ENCODE measurements around the gene ESR1. TPM values are rescaled to one million over a fixed set of nuclear protein-coding genes. Genes with fewer than 3 reads are reported as not detected.
"Not testable (repeated sequence)": the region's sequence is repeated elsewhere in the genome, so short reads cannot be mapped to it uniquely, and the experiment has no call there.

Gene ESR1
- total RNA-seq, 1 donor from 2014 or later: 17.5 TPM

DNA sequence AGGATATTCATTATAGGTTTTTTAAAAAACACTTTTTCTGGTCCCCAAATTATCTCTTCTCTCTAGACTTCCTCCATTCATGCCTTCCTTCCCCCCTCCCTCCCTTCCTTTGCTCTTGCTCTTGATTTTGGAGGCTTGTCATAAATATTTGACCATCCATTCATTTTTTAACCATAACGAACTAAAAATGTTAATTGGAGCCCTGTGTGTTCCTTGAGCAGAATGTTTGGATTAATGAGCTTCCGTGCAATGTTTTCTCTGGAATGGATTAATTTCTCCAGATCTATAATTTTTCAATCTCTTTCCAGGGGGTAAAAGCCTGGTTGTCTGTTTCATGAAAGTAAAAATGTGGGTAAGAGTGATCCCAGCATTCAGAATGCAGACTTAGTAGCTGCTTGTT is 155.5 kb downstream of the ESR1 start:
- peaks cover 6% of the 10 kb centered on the region for H3K9me3 Mint-ChIP-seq
- intact Hi-C loops (cut with micrococcal nuclease): no loop called here
- H3K27ac Mint-ChIP-seq: no peak overlapping the region
- TF ChIP-seq, protein P1, sequence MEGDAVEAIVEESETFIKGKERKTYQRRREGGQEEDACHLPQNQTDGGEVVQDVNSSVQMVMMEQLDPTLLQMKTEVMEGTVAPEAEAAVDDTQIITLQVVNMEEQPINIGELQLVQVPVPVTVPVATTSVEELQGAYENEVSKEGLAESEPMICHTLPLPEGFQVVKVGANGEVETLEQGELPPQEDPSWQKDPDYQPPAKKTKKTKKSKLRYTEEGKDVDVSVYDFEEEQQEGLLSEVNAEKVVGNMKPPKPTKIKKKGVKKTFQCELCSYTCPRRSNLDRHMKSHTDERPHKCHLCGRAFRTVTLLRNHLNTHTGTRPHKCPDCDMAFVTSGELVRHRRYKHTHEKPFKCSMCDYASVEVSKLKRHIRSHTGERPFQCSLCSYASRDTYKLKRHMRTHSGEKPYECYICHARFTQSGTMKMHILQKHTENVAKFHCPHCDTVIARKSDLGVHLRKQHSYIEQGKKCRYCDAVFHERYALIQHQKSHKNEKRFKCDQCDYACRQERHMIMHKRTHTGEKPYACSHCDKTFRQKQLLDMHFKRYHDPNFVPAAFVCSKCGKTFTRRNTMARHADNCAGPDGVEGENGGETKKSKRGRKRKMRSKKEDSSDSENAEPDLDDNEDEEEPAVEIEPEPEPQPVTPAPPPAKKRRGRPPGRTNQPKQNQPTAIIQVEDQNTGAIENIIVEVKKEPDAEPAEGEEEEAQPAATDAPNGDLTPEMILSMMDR (IDR thresholded peaks at IDR 0.05): no peak
- H3K4me1 Mint-ChIP-seq: no peaks in the 10 kb centered on the region
- POLR2A ChIA-PET: no interaction called here
- DNase-seq (no peak), ATAC-seq (ENCODE audit: low read depth) (no peak)
- no peak overlapping the region for H3K4me3 Mint-ChIP-seq
- H3K36me3 Mint-ChIP-seq (ENCODE audit: low read depth): no peaks in the 10 kb centered on the region
- H3K27me3 Mint-ChIP-seq: no peaks in the 10 kb centered on the region
- CTCF ChIA-PET: no interaction called here

DNA sequence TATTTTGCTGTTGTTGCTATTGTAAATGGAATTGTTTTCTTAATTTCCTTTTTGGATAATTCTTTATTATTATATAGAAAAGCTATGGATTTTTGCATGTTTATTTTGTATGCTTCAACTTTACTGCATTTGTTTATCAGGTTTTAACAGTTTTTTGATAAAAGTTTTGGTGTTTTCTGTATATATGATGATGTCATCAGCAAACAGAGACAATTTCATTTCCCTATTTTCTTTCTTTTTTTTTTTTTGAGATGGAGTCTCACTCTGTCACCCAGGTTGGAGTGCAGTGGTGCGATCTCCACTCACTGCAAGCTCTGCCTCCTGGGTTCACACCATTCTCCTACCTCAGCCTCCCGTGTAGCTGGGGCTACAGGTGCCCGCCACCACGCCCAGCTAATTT is 156.9 kb downstream of the ESR1 start:
- H3K36me3 Mint-ChIP-seq (ENCODE audit: low read depth); H3K4me3 Mint-ChIP-seq; H3K27me3 Mint-ChIP-seq; POLR2A ChIA-PET; intact Hi-C loops (cut with micrococcal nuclease); CTCF ChIA-PET; DNase-seq; H3K27ac Mint-ChIP-seq; H3K4me1 Mint-ChIP-seq; ATAC-seq (ENCODE audit: low read depth): not testable (repeated sequence)
- H3K9me3 Mint-ChIP-seq: peaks cover 11% of the 10 kb centered on the region

- Mint-ChIP-seq H3K9me3 (no peaks in the 10 kb centered on the region), H3K36me3 (ENCODE audit: low read depth) (no peaks in the 10 kb centered on the region), H3K27ac (no peak overlapping the region), H3K27me3 (no peaks in the 10 kb centered on the region), H3K4me1 (no peaks in the 10 kb centered on the region), H3K4me3 (no peak overlapping the region)
- intact Hi-C loops (cut with micrococcal nuclease): no loop called here
- ChIA-PET POLR2A (no interaction called here), CTCF (no interaction called here)
- DNase-seq: no peak
- ATAC-seq (ENCODE audit: low read depth): no peak
- TF ChIP-seq, protein P1 (IDR thresholded peaks at IDR 0.05): no peak
Measured at GRCh38 chr6:151974061-151974617, 166.7 kb downstream of the ESR1 start.

DNA sequence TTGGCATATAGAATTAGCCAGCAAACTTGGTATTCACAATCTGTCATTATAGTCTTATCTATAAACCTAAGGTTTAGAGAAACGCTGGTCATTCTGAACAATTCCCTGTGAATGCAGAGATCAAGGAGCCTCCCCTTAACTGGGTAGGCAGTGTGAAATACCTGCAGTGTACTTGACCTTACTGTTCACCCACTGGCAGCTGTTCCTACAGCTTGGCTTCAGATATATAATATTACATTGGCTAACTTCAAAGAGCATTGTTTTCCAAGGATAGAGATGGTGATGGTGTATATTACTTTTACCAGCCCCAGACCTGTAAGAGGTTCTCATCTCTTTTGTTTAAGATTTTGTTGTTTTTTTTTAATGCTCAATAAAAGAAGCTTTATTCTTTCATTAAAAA is 168.3 kb downstream of the ESR1 start:
- no peaks in the 10 kb centered on the region for H3K36me3 Mint-ChIP-seq (ENCODE audit: low read depth)
- no peak overlapping the region for H3K4me3 Mint-ChIP-seq
- CTCF ChIA-PET: no interaction called here
- H3K27me3 Mint-ChIP-seq: no peaks in the 10 kb centered on the region
- no peaks in the 10 kb centered on the region for H3K4me1 Mint-ChIP-seq
- TF ChIP-seq, protein P1 (IDR thresholded peaks at IDR 0.05): no peak
- DNase-seq (no peak), ATAC-seq (ENCODE audit: low read depth) (no peak)
- no peaks in the 10 kb centered on the region for H3K9me3 Mint-ChIP-seq
- no peak overlapping the region for H3K27ac Mint-ChIP-seq
- POLR2A ChIA-PET: no interaction called here
- intact Hi-C loops (cut with micrococcal nuclease): no loop called here

- intact Hi-C loops (cut with micrococcal nuclease); H3K4me1 Mint-ChIP-seq; CTCF ChIA-PET; H3K27me3 Mint-ChIP-seq; ATAC-seq (ENCODE audit: low read depth); H3K36me3 Mint-ChIP-seq (ENCODE audit: low read depth); H3K9me3 Mint-ChIP-seq; POLR2A ChIA-PET; H3K27ac Mint-ChIP-seq; DNase-seq; H3K4me3 Mint-ChIP-seq: not testable (repeated sequence)
Measured at GRCh38 chr6:151988199-151988598, 180.7 kb downstream of the ESR1 start.

GRCh38 chr6:151992091-151992490 is 184.6 kb downstream of the ESR1 start:
- ATAC-seq (ENCODE audit: low read depth) (no peak), DNase-seq (no peak)
- Mint-ChIP-seq H3K36me3 (ENCODE audit: low read depth) (no peaks in the 10 kb centered on the region), H3K4me3 (no peak overlapping the region), H3K27me3 (no peaks in the 10 kb centered on the region), H3K9me3 (no peaks in the 10 kb centered on the region), H3K4me1 (no peaks in the 10 kb centered on the region), H3K27ac (no peak overlapping the region)
- intact Hi-C loops (cut with micrococcal nuclease): no loop called here
- TF ChIP-seq, protein P1 (IDR thresholded peaks at IDR 0.05): no peak
- ChIA-PET CTCF (no interaction called here), POLR2A (no interaction called here)
